Measurements from ENCODE around the gene EPAS1. TPM values are rescaled to one million over a fixed set of nuclear protein-coding genes. Genes with fewer than 3 reads are reported as not detected.

The EPAS1 gene
- total and polyA plus RNA-seq, 9 of the 15 experiments (the other 6 are each of a cell fraction or from before 2014, with no cell fraction given): 0.25 to 11.2 (median 4.1) TPM

DNA sequence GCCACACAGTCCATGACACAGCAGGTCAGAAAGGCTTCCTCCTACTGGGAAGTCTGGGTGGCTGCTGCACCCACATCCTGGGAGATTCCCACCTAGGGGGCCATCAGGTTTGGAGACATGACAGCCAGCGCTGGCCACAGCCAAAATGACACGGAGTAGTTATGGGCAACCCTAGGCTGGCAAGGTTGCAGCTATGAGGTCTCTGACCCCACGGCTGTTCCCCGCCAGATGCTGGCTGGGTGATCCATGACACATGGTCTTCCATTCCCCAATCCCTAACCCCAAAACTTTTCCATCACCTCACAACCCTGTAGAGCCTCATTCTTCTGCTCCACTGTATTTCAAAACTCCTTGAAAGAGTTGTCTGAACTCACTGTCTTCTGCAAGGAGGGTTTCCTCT, 42.7 kb upstream of the EPAS1 start:
- Histone ChIP-seq H2AFZ (ENCODE audit: low read depth, low read length) (no peak overlapping the region), H3K4me2 (ENCODE audit: insufficient read depth, low read length) (no peak overlapping the region), H3K27ac (ENCODE audit: extremely low read depth, low read depth, low read length) (no peak overlapping the region), H3K79me2 (ENCODE audit: control insufficient read depth, insufficient read depth, low read length) (no peaks in the 10 kb centered on the region), H3K4me1 (replicated peaks in 1 of 2; ENCODE audit: control insufficient read depth in 2 of 2, insufficient read depth in 2 of 2, low read length in 2 of 2) (peaks cover 4 to 21% of the 10 kb centered on the region in 2 experiments; a peak in 4 of 5 replicates), H3K27me3 (ENCODE audit: control insufficient read depth in 2 of 2, insufficient read depth in 2 of 2, low read length in 2 of 2) (no peaks in the 10 kb centered on the region), H3K9me3 (replicated peaks; ENCODE audit: control insufficient read depth, insufficient read depth, low read depth, low read length) (peaks cover 3% of the 10 kb centered on the region; the same call in 1 of the 2 replicates), H3K9me1 (ENCODE audit: control insufficient read depth, insufficient read depth, low read length) (no peaks in the 10 kb centered on the region), H3K9ac (ENCODE audit: insufficient read depth in 1 of 2, low read depth in 2 of 2, low read length in 2 of 2) (no peak overlapping the region), H3K36me3 (ENCODE audit: control insufficient read depth, insufficient read depth, low read length) (no peaks in the 10 kb centered on the region), H3K4me3 (no peak overlapping the region), H4K20me1 (replicated peaks; ENCODE audit: control insufficient read depth, insufficient read depth, low read length) (no peaks in the 10 kb centered on the region)
- DNase-seq (ENCODE audit: extremely low read depth in 1 of 4, low spot score in 3 of 4) (no peak), FAIRE-seq (no peak), ATAC-seq (no peak)
- intact Hi-C loops (cut with micrococcal nuclease) (no loop called here), in situ Hi-C loops (cut with MboI) (no loop called here)
- ChIA-PET CTCF (ENCODE audit: low intra/inter-chr PET ratio) (no interaction called here), POLR2A (interaction anchor here (2.8 kb wide), 1 partner anchor 13 kb away, joined by 9 read pairs; no protein-coding TSS in a partner anchor)
- BruUV-seq (replicated peaks): no TSS peak
- 50% methylated on average over 4 of the region's 4 CpGs for WGBS (ENCODE audit: insufficient coverage, low coverage, missing lambda C conversion rate)
- TF ChIP-seq MEF2A (IDR thresholded peaks at IDR 0.05; ENCODE audit: control insufficient read depth, low read depth, low read length) (no peak), HCFC1 (IDR thresholded peaks at IDR 0.05; ENCODE audit: low read depth, low read length) (no peak), ZNF134 (CRISPR knock-in tag; conservative IDR thresholded peaks at IDR 0.05) (no peak), ZNF12 (CRISPR knock-in tag; IDR thresholded peaks at IDR 0.05) (no peak), KLF16 (IDR thresholded peaks at IDR 0.05) (no peak), ZNF311 (CRISPR knock-in tag; IDR thresholded peaks at IDR 0.05) (no peak), BDP1 (IDR thresholded peaks at IDR 0.05; ENCODE audit: insufficient read depth, insufficient read length) (no peak), ZBTB8A (IDR thresholded peaks at IDR 0.05; ENCODE audit: partially characterized antibody) (no peak), MIER1 (IDR thresholded peaks at IDR 0.05; ENCODE audit: low read depth) (no peak)
- TF ChIP-seq, protein P1, sequence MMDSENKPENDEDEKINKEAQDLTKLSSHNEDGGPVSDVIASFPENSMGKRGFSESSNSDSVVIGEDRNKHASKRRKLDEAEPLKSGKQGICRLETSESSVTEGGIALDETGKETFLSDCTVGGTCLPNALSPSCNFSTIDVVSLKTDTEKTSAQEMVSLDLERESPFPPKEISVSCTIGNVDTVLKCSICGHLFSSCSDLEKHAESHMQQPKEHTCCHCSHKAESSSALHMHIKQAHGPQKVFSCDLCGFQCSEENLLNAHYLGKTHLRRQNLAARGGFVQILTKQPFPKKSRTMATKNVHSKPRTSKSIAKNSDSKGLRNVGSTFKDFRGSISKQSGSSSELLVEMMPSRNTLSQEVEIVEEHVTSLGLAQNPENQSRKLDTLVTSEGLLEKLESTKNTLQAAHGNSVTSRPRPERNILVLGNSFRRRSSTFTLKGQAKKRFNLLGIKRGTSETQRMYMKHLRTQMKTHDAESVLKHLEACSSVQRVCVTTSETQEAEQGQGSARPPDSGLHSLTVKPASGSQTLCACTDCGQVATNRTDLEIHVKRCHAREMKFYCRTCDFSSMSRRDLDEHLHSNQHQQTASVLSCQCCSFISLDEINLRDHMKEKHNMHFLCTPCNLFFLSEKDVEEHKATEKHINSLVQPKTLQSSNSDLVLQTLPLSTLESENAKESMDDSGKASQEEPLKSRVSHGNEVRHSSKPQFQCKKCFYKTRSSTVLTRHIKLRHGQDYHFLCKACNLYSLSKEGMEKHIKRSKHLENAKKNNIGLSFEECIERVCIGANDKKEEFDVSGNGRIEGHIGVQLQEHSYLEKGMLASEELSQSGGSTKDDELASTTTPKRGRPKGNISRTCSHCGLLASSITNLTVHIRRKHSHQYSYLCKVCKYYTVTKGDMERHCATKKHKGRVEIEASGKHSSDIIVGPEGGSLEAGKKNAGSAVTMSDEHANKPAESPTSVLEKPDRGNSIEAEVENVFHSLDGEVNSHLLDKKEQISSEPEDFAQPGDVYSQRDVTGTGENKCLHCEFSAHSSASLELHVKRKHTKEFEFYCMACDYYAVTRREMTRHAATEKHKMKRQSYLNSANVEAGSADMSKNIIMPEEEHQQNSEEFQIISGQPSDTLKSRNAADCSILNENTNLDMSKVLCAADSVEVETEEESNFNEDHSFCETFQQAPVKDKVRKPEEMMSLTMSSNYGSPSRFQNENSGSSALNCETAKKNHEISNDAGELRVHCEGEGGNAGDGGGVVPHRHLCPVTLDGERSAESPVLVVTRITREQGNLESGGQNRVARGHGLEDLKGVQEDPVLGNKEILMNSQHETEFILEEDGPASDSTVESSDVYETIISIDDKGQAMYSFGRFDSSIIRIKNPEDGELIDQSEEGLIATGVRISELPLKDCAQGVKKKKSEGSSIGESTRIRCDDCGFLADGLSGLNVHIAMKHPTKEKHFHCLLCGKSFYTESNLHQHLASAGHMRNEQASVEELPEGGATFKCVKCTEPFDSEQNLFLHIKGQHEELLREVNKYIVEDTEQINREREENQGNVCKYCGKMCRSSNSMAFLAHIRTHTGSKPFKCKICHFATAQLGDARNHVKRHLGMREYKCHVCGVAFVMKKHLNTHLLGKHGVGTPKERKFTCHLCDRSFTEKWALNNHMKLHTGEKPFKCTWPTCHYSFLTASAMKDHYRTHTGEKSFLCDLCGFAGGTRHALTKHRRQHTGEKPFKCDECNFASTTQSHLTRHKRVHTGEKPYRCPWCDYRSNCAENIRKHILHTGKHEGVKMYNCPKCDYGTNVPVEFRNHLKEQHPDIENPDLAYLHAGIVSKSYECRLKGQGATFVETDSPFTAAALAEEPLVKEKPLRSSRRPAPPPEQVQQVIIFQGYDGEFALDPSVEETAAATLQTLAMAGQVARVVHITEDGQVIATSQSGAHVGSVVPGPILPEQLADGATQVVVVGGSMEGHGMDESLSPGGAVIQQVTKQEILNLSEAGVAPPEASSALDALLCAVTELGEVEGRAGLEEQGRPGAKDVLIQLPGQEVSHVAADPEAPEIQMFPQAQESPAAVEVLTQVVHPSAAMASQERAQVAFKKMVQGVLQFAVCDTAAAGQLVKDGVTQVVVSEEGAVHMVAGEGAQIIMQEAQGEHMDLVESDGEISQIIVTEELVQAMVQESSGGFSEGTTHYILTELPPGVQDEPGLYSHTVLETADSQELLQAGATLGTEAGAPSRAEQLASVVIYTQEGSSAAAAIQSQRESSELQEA (IDR thresholded peaks at IDR 0.05; ENCODE audit: low read depth): no peak
- TF ChIP-seq, protein P2, sequence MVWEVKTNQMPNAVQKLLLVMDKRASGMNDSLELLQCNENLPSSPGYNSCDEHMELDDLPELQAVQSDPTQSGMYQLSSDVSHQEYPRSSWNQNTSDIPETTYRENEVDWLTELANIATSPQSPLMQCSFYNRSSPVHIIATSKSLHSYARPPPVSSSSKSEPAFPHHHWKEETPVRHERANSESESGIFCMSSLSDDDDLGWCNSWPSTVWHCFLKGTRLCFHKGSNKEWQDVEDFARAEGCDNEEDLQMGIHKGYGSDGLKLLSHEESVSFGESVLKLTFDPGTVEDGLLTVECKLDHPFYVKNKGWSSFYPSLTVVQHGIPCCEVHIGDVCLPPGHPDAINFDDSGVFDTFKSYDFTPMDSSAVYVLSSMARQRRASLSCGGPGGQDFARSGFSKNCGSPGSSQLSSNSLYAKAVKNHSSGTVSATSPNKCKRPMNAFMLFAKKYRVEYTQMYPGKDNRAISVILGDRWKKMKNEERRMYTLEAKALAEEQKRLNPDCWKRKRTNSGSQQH (CRISPR knock-in tag; IDR thresholded peaks at IDR 0.05): no peak
- TF ChIP-seq, protein P3, sequence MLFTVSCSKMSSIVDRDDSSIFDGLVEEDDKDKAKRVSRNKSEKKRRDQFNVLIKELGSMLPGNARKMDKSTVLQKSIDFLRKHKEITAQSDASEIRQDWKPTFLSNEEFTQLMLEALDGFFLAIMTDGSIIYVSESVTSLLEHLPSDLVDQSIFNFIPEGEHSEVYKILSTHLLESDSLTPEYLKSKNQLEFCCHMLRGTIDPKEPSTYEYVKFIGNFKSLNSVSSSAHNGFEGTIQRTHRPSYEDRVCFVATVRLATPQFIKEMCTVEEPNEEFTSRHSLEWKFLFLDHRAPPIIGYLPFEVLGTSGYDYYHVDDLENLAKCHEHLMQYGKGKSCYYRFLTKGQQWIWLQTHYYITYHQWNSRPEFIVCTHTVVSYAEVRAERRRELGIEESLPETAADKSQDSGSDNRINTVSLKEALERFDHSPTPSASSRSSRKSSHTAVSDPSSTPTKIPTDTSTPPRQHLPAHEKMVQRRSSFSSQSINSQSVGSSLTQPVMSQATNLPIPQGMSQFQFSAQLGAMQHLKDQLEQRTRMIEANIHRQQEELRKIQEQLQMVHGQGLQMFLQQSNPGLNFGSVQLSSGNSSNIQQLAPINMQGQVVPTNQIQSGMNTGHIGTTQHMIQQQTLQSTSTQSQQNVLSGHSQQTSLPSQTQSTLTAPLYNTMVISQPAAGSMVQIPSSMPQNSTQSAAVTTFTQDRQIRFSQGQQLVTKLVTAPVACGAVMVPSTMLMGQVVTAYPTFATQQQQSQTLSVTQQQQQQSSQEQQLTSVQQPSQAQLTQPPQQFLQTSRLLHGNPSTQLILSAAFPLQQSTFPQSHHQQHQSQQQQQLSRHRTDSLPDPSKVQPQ (CRISPR knock-in tag; IDR thresholded peaks at IDR 0.05; ENCODE audit: borderline replicate concordance): no peak
